ENCODE data around the gene MGRN1.

- no peak for TF ChIP-seq CTCF (conservative IDR thresholded peaks at IDR 0.05 in 1 of 2, IDR thresholded peaks at IDR 0.05 in 1 of 2; ENCODE audit: low read depth in 1 of 2, low read length in 2 of 2)
- no peak for TF ChIP-seq EZH2 (IDR thresholded peaks at IDR 0.05; ENCODE audit: low read length, missing control alignments)
These were observed 111.9 kb downstream of the MGRN1 start for GRCh38 chr16:4736546-4736945.

All from fibroblast of lung (primary cell).